Measurements from ENCODE around the gene SMYD3. TPM values are rescaled to one million over a fixed set of nuclear protein-coding genes. Genes with fewer than 3 reads are reported as not detected.

SMYD3 gene
- total RNA-seq, 1 donor from 2014 or later, result 20.8 TPM

GRCh38 chr1:246269466-246269865 is 237.6 kb downstream of the SMYD3 start:
- ChIA-PET POLR2A (no interaction called here), CTCF (no interaction called here)
- intact Hi-C loops (cut with micrococcal nuclease), result no loop called here
- no peak overlapping the region for H3K4me3 Mint-ChIP-seq
- H3K27me3 Mint-ChIP-seq, result no peaks in the 10 kb centered on the region
- no peak overlapping the region for H3K27ac Mint-ChIP-seq
- H3K4me1 Mint-ChIP-seq, result no peaks in the 10 kb centered on the region
- DNase-seq (no peak), ATAC-seq (ENCODE audit: low read depth) (no peak)
- H3K36me3 Mint-ChIP-seq (ENCODE audit: low read depth), result peaks cover 6% of the 10 kb centered on the region
- H3K9me3 Mint-ChIP-seq, result no peaks in the 10 kb centered on the region
- no peak for TF ChIP-seq CTCF (IDR thresholded peaks at IDR 0.05)

GRCh38 chr1:246267896-246268295 is 239.2 kb downstream of the SMYD3 start:
- intact Hi-C loops (cut with micrococcal nuclease), result no loop called here
- peaks cover 4% of the 10 kb centered on the region for H3K36me3 Mint-ChIP-seq (ENCODE audit: low read depth)
- DNase-seq (no peak), ATAC-seq (ENCODE audit: low read depth) (no peak)
- H3K27me3 Mint-ChIP-seq, result no peaks in the 10 kb centered on the region
- H3K4me3 Mint-ChIP-seq, result no peak overlapping the region
- POLR2A ChIA-PET, result no interaction called here
- no peak overlapping the region for H3K27ac Mint-ChIP-seq
- TF ChIP-seq CTCF (IDR thresholded peaks at IDR 0.05), result no peak
- H3K9me3 Mint-ChIP-seq, result no peaks in the 10 kb centered on the region
- CTCF ChIA-PET, result no interaction called here
- no peaks in the 10 kb centered on the region for H3K4me1 Mint-ChIP-seq

- no peak overlapping the region for H3K27ac Mint-ChIP-seq
- no peaks in the 10 kb centered on the region for H3K9me3 Mint-ChIP-seq
- ATAC-seq (ENCODE audit: low read depth) (no peak), DNase-seq (no peak)
- no peaks in the 10 kb centered on the region for H3K4me1 Mint-ChIP-seq
- CTCF ChIA-PET, result no interaction called here
- TF ChIP-seq CTCF (IDR thresholded peaks at IDR 0.05), result no peak
- POLR2A ChIA-PET, result no interaction called here
- peaks cover 4% of the 10 kb centered on the region for H3K36me3 Mint-ChIP-seq (ENCODE audit: low read depth)
- H3K27me3 Mint-ChIP-seq, result no peaks in the 10 kb centered on the region
- intact Hi-C loops (cut with micrococcal nuclease), result no loop called here
- H3K4me3 Mint-ChIP-seq, result no peak overlapping the region
Measured at GRCh38 chr1:246267426-246267825, 239.7 kb downstream of the SMYD3 start.

- ATAC-seq (ENCODE audit: low read depth) (no peak), DNase-seq (no peak)
- Mint-ChIP-seq H3K36me3 (ENCODE audit: low read depth) (no peaks in the 10 kb centered on the region), H3K4me1 (no peaks in the 10 kb centered on the region), H3K9me3 (no peaks in the 10 kb centered on the region), H3K4me3 (no peak overlapping the region), H3K27ac (no peak overlapping the region), H3K27me3 (no peaks in the 10 kb centered on the region)
- CTCF ChIA-PET, result no interaction called here
- intact Hi-C loops (cut with micrococcal nuclease), result no loop called here
- no peak for TF ChIP-seq CTCF (IDR thresholded peaks at IDR 0.05)
- POLR2A ChIA-PET, result no interaction called here
Measured at GRCh38 chr1:246265481-246265880, 241.6 kb downstream of the SMYD3 start.

GRCh38 chr1:246262281-246262680 is 244.8 kb downstream of the SMYD3 start:
- TF ChIP-seq CTCF (IDR thresholded peaks at IDR 0.05), result no peak
- no peaks in the 10 kb centered on the region for H3K27me3 Mint-ChIP-seq
- H3K9me3 Mint-ChIP-seq, result peaks cover 9% of the 10 kb centered on the region
- H3K27ac Mint-ChIP-seq, result no peak overlapping the region
- H3K36me3 Mint-ChIP-seq (ENCODE audit: low read depth), result peaks cover 4% of the 10 kb centered on the region
- ChIA-PET POLR2A (no interaction called here), CTCF (no interaction called here)
- no peak for ATAC-seq (ENCODE audit: low read depth)
- no peak for DNase-seq
- intact Hi-C loops (cut with micrococcal nuclease), result no loop called here
- H3K4me1 Mint-ChIP-seq, result no peaks in the 10 kb centered on the region
- H3K4me3 Mint-ChIP-seq, result no peak overlapping the region
